Pancreas (tissue), 10 donors: ENCODE results near the gene FSTL4. TPM values are rescaled to one million over a fixed set of nuclear protein-coding genes. Genes with fewer than 3 reads are reported as not detected.

ENCODE experiments used
- ATAC-seq, 4 donors: fragments of 200-7000 bp; cut with Tn5 transposase; one replicate each; pipeline versions ENCODE4 v1.8.0 to v1.9.1; 2020; ENCODE audit warnings: mild to moderate bottlenecking in 4 of 4, moderate library complexity in 4 of 4
- DNase-seq, 6 donors: peaks; one replicate each; pipeline ENCODE4 v3.0.0-alpha.2; 2020
- FAIRE-seq: peaks from 2 replicates; lab custom pipeline; 2012; peaks lifted over from hg19 to GRCh38; lab: Jason Lieb, UNC
- H3K27ac ChIP-seq, 4 donors: fragments of 200-600 bp; sonication (generic); 1 replicate in 3 of 4; 2 replicates in 1 of 4; pipeline versions ENCODE4 v1.5.0 to v1.8.0; 2020
- H3K27me3 ChIP-seq, 4 donors: fragments of 200-600 bp; one replicate each; pipeline ENCODE4 v1.8.0; 2021
- H3K36me3 ChIP-seq, 3 donors: fragments of 200-600 bp; sonication (generic) in 1 of 3; one replicate each; pipeline versions ENCODE4 v1.5.0 to v1.8.0; 2020 to 2021
- H3K4me1 ChIP-seq, 3 donors: fragments of 200-600 bp; one replicate each; pipeline ENCODE4 v1.8.0; 2021
- H3K4me3 ChIP-seq, 4 donors: fragments of 200-600 bp; sonication (generic) in 2 of 4; one replicate each; pipeline versions ENCODE4 v1.5.0 to v1.8.0; 2020 to 2021
- H3K9me3 ChIP-seq, 4 donors: fragments of 200-600 bp; one replicate each; pipeline ENCODE4 v1.8.0; 2021
- CTCF ChIP-seq, 4 donors: fragments of 200-600 bp; sonication (generic) in 3 of 4; IDR thresholded peaks; one replicate each; pipeline versions ENCODE4 v1.5.0 to v1.8.0; 2021; ENCODE audit warnings: antibody characterized with exemption in 4 of 4
- WGBS, 2 donors: extraction: QIAGEN DNeasy Blood & Tissue Kit; methylation state at CpG; one replicate each; pipeline ENCODE4 v1.1.7; 2013; 5-methylcytosine and 5-hydroxymethylcytosine counted together
- intact Hi-C, 3 donors: fragments of 100-400 bp; cut with DNase I; formaldehyde crosslinking; loops; one replicate each; pipeline versions ENCODE4 v1.11.1 to v1.14.2; 2022
- polyA plus RNA-seq, 2 donors: library from polyadenylated mRNA; stranded (reverse); fragments of 200-250 nt; gene quantifications; one replicate each; pipeline ENCODE4 v1.2.3, GENCODE V29; 2013
- total RNA-seq, 6 donors: library from RNA; stranded (reverse); fragmentation: NEBNext Ultra II Directional in 4 of 6; extraction: Animal tissue kit (Norgen Biotek cat#: 25700) in 4 of 6; gene quantifications; one replicate each; pipeline versions ENCODE4 v1.2.1 to v1.2.4, GENCODE V29; 2021 to 2023
- donor health status: healthy with polysubstance abuse.
- donor health status: DM: no; HTN: no; CAD: no; lungs with moderate emphysema.
- donor health status: DM: no; HTN: no; CAD: no.
- donor health status: control.
- donor health status: control.
- donor health status: Bipolar disorder and iron deficiency.
- donor health status: DM: yes; HTN: yes; CAD: no.
- donor health status: DM: no; HTN: no; CAD: no.
- donor health status: DM: no; HTN: no; CAD: no.
- donor health status: DM: yes; HTN: yes; CAD: no.

Gene FSTL4
- total and polyA plus RNA-seq, 8 donors, result 0.68 to 2.4 (median 1.4) TPM

GRCh38 chr5:133295520-133295919 is 316.8 kb downstream of the FSTL4 start:
- Histone ChIP-seq H3K36me3 (no peaks in the 10 kb centered on the region), H3K27me3 (no peaks in the 10 kb centered on the region), H3K4me3 (no peak overlapping the region), H3K4me1 (no peaks in the 10 kb centered on the region), H3K9me3 (no peaks in the 10 kb centered on the region), H3K27ac (no peak overlapping the region)
- 90 to 91% methylated on average over 3 of the region's 3 CpGs for WGBS, 2 donors
- no peak for ATAC-seq
- no peak for TF ChIP-seq CTCF (IDR thresholded peaks at IDR 0.05)
- FAIRE-seq, result no peak
- DNase-seq, result no peak
- intact Hi-C loops, result no loop called here

GRCh38 chr5:133294380-133294779 is 318.0 kb downstream of the FSTL4 start:
- H3K9me3 ChIP-seq, result no peaks in the 10 kb centered on the region
- DNase-seq (no peak), ATAC-seq (no peak), FAIRE-seq (no peak)
- no peaks in the 10 kb centered on the region for H3K4me1 ChIP-seq
- TF ChIP-seq CTCF (IDR thresholded peaks at IDR 0.05), result no peak
- intact Hi-C loops, result no loop called here
- no peak overlapping the region for H3K27ac ChIP-seq
- no peaks in the 10 kb centered on the region for H3K36me3 ChIP-seq
- no peaks in the 10 kb centered on the region for H3K27me3 ChIP-seq
- no peak overlapping the region for H3K4me3 ChIP-seq
- WGBS, 2 donors, result 65 to 71% methylated on average over 3 of the region's 3 CpGs

GRCh38 chr5:133293960-133294359 is 318.4 kb downstream of the FSTL4 start:
- WGBS, 2 donors, result 63 to 65% methylated on average over 7 of the region's 7 CpGs
- Histone ChIP-seq H3K27ac (no peak overlapping the region), H3K4me1 (no peaks in the 10 kb centered on the region), H3K9me3 (no peaks in the 10 kb centered on the region), H3K36me3 (no peaks in the 10 kb centered on the region), H3K4me3 (no peak overlapping the region), H3K27me3 (no peaks in the 10 kb centered on the region)
- no peak for ATAC-seq
- DNase-seq, result no peak
- no peak for TF ChIP-seq CTCF (IDR thresholded peaks at IDR 0.05)
- FAIRE-seq, result no peak
- intact Hi-C loops, result no loop called here

DNA sequence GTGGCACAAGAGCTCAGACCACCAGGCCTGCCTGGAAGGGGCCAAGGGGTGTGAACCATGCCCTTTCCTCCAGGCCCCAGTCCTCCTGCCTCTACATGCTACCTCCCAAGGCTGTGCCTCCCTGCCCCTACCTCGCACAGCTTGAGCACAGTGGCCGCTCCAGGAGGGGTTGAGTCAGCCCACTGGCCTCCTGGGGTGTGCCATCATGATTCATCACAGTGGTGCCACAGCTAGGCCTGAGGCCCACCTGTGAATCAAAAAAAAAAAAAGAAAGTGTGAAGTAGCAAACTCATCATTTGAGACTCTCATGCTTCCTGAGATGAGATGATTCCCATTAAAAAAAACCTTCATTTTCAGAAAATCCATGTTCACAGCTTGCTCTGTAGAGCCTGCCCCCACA is 320.0 kb downstream of the FSTL4 start:
- FAIRE-seq (no peak), DNase-seq (no peak), ATAC-seq (no peak)
- 76 to 100% methylated on average over 2 of the region's 2 CpGs for WGBS, 2 donors
- no peaks in the 10 kb centered on the region for H3K9me3 ChIP-seq
- no peaks in the 10 kb centered on the region for H3K36me3 ChIP-seq
- no peaks in the 10 kb centered on the region for H3K4me1 ChIP-seq
- H3K27ac ChIP-seq, result no peak overlapping the region
- intact Hi-C loops, result no loop called here
- TF ChIP-seq CTCF (IDR thresholded peaks at IDR 0.05), result no peak
- no peak overlapping the region for H3K4me3 ChIP-seq
- no peaks in the 10 kb centered on the region for H3K27me3 ChIP-seq

DNA sequence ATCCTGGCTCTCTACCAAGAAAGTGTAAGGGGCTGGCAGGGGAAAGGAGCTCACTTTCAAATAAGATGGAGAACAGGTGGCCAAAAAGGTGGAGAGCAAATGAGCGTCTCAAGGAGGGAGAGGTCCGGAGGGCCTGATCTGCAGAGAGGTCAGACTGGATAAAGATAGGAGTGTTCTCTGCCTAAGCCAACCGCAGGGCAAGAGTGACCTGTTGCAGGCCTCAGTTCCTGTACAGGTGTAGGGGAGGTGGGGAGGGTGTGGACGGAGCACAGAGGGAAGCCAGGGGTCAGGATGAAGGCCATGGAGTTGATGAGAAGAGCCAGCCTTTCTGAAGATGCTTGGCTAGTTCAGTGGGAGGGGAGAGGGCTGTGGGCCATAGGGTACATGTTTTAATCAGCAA is 320.8 kb downstream of the FSTL4 start:
- no peak overlapping the region for H3K27ac ChIP-seq
- no peak for TF ChIP-seq CTCF (IDR thresholded peaks at IDR 0.05)
- H3K4me1 ChIP-seq, result no peaks in the 10 kb centered on the region
- intact Hi-C loops, result no loop called here
- DNase-seq (no peak), ATAC-seq (no peak), FAIRE-seq (no peak)
- H3K4me3 ChIP-seq, result no peak overlapping the region
- 85 to 95% methylated on average over 4 of the region's 4 CpGs for WGBS, 2 donors
- no peaks in the 10 kb centered on the region for H3K36me3 ChIP-seq
- no peaks in the 10 kb centered on the region for H3K9me3 ChIP-seq
- H3K27me3 ChIP-seq, result no peaks in the 10 kb centered on the region
